ENCODE results near the gene SLC25A23. TPM values are rescaled to one million over a fixed set of nuclear protein-coding genes. Genes with fewer than 3 reads are reported as not detected.

The SLC25A23 gene
- total and polyA plus RNA-seq, 2 donors (not counting 1 experiment from before 2014, with no cell fraction given): 9.3 to 25.3 TPM

- H3K9ac ChIP-seq (ENCODE audit: low read length): no peak overlapping the region
- no peaks in the 10 kb centered on the region for H3K79me2 ChIP-seq (ENCODE audit: control insufficient read depth, insufficient read depth, low read length)
- peaks cover 8% of the 10 kb centered on the region for H4K20me1 ChIP-seq (ENCODE audit: control insufficient read depth, insufficient read depth, low read length, poor library complexity, severe bottlenecking)
- CTCF ChIA-PET: interaction anchor here (0.7 kb wide), 1 partner anchor 141 kb away, joined by 4 read pairs; no protein-coding TSS in a partner anchor
- 100% methylated on average over 5 of the region's 6 CpGs for WGBS (ENCODE audit: insufficient coverage)
- H3K27ac ChIP-seq (ENCODE audit: low read length in 2 of 2): no peak overlapping the region
- no peaks in the 10 kb centered on the region for H3K27me3 ChIP-seq (replicated peaks in 1 of 4; ENCODE audit: control extremely low read depth in 1 of 4, control insufficient read depth in 3 of 4, insufficient read depth in 4 of 4, low read length in 3 of 4)
- POLR2A ChIA-PET: no interaction called here
- H3K36me3 ChIP-seq (replicated peaks in 1 of 2; ENCODE audit: control extremely low read depth in 1 of 2, control insufficient read depth in 1 of 2, extremely low read depth in 1 of 2, insufficient read depth in 2 of 2, low read length in 1 of 2): peaks cover 0 to 5% of the 10 kb centered on the region in 2 experiments
- H3K4me2 ChIP-seq (replicated peaks; ENCODE audit: low read depth, low read length, poor library complexity, severe bottlenecking): no peak overlapping the region
- no peaks in the 10 kb centered on the region for H3K4me1 ChIP-seq (ENCODE audit: control insufficient read depth in 2 of 2, insufficient read depth in 2 of 2, low read length in 2 of 2)
- no peaks in the 10 kb centered on the region for H3K4me1 Mint-ChIP-seq
- TF ChIP-seq EZH2 (IDR thresholded peaks at IDR 0.05; ENCODE audit: borderline replicate concordance, insufficient read depth, low read depth, low read length, poor library complexity, severe bottlenecking) (no peak), CTCF (IDR thresholded peaks at IDR 0.05) (no peak)
- no peaks in the 10 kb centered on the region for H3K9me3 ChIP-seq (ENCODE audit: control extremely low read depth in 1 of 3, control insufficient read depth in 2 of 3, insufficient read depth in 1 of 3, low read length in 2 of 3)
- no peak overlapping the region for H3K4me3 ChIP-seq (ENCODE audit: control extremely low read depth in 1 of 5, extremely low read depth in 1 of 5, insufficient read depth in 1 of 5, low read depth in 2 of 5, low read length in 4 of 5)
- H3K27ac Mint-ChIP-seq: no peak overlapping the region
- intact Hi-C loops (cut with micrococcal nuclease): no loop called here
- H3K4me3 Mint-ChIP-seq: no peak overlapping the region
- H3K9me3 Mint-ChIP-seq (ENCODE audit: insufficient read depth): no peaks in the 10 kb centered on the region
- H3K27me3 Mint-ChIP-seq: no peaks in the 10 kb centered on the region
- no peak overlapping the region for H2AFZ ChIP-seq (ENCODE audit: insufficient read depth, low read depth, low read length, poor library complexity, severe bottlenecking)
- no peak for DNase-seq
- ATAC-seq (ENCODE audit: low read depth): no peak
These were observed 50.2 kb downstream of the SLC25A23 start for GRCh38 chr19:6409346-6409745.

GRCh38 chr19:6406401-6406800, 53.2 kb downstream of the SLC25A23 start:
- ChIA-PET POLR2A (no interaction called here), CTCF (no interaction called here)
- no peak overlapping the region for H3K27ac Mint-ChIP-seq
- no peak overlapping the region for H2AFZ ChIP-seq (ENCODE audit: insufficient read depth, low read depth, low read length, poor library complexity, severe bottlenecking)
- H4K20me1 ChIP-seq (ENCODE audit: control insufficient read depth, insufficient read depth, low read length, poor library complexity, severe bottlenecking): no peaks in the 10 kb centered on the region
- H3K9me3 ChIP-seq (ENCODE audit: control extremely low read depth in 1 of 3, control insufficient read depth in 2 of 3, insufficient read depth in 1 of 3, low read length in 2 of 3): no peaks in the 10 kb centered on the region
- H3K4me3 ChIP-seq (ENCODE audit: control extremely low read depth in 1 of 5, extremely low read depth in 1 of 5, insufficient read depth in 1 of 5, low read depth in 2 of 5, low read length in 4 of 5): no peak overlapping the region
- no peak overlapping the region for H3K4me2 ChIP-seq (replicated peaks; ENCODE audit: low read depth, low read length, poor library complexity, severe bottlenecking)
- no peak overlapping the region for H3K4me3 Mint-ChIP-seq
- no peak overlapping the region for H3K27ac ChIP-seq (ENCODE audit: low read length in 2 of 2)
- no peaks in the 10 kb centered on the region for H3K4me1 Mint-ChIP-seq
- 67% methylated on average over 1 of the region's 5 CpGs for WGBS (ENCODE audit: insufficient coverage)
- ATAC-seq (ENCODE audit: low read depth) (no peak), DNase-seq (no peak)
- H3K27me3 ChIP-seq (replicated peaks in 1 of 4; ENCODE audit: control extremely low read depth in 1 of 4, control insufficient read depth in 3 of 4, insufficient read depth in 4 of 4, low read length in 3 of 4): no peaks in the 10 kb centered on the region
- no peaks in the 10 kb centered on the region for H3K36me3 ChIP-seq (replicated peaks in 1 of 2; ENCODE audit: control extremely low read depth in 1 of 2, control insufficient read depth in 1 of 2, extremely low read depth in 1 of 2, insufficient read depth in 2 of 2, low read length in 1 of 2)
- H3K9me3 Mint-ChIP-seq (ENCODE audit: insufficient read depth): no peaks in the 10 kb centered on the region
- no peaks in the 10 kb centered on the region for H3K27me3 Mint-ChIP-seq
- H3K9ac ChIP-seq (ENCODE audit: low read length): no peak overlapping the region
- intact Hi-C loops (cut with micrococcal nuclease): no loop called here
- no peaks in the 10 kb centered on the region for H3K4me1 ChIP-seq (ENCODE audit: control insufficient read depth in 2 of 2, insufficient read depth in 2 of 2, low read length in 2 of 2)
- no peaks in the 10 kb centered on the region for H3K79me2 ChIP-seq (ENCODE audit: control insufficient read depth, insufficient read depth, low read length)
- TF ChIP-seq EZH2 (IDR thresholded peaks at IDR 0.05; ENCODE audit: borderline replicate concordance, insufficient read depth, low read depth, low read length, poor library complexity, severe bottlenecking) (no peak), CTCF (IDR thresholded peaks at IDR 0.05) (no peak)

Data from B cell (primary cell).